Measurements from ENCODE around the gene ODF4.
"Not testable (repeated sequence)": the region's sequence is repeated elsewhere in the genome, so short reads cannot be mapped to it uniquely, and the experiment has no call there.

ODF4 gene

GRCh38 chr17:8365143-8365542 is 25.5 kb downstream of the ODF4 start:
- no peak overlapping the region for H3K4me3 ChIP-seq (ENCODE audit: low read length)
- peak; percentile 50 for DNase-seq (ENCODE audit: low read depth)
- no peak for TF ChIP-seq CTCF (IDR thresholded peaks at IDR 0.05; ENCODE audit: insufficient read depth, low read depth, low read length, missing control alignments)

GRCh38 chr17:8366231-8366630 is 26.6 kb downstream of the ODF4 start:
- peak; percentile 58 for DNase-seq (ENCODE audit: low read depth)
- no peak overlapping the region for H3K4me3 ChIP-seq (ENCODE audit: low read length)
- TF ChIP-seq CTCF (IDR thresholded peaks at IDR 0.05; ENCODE audit: insufficient read depth, low read depth, low read length, missing control alignments) = no peak

- no peak for TF ChIP-seq CTCF (IDR thresholded peaks at IDR 0.05; ENCODE audit: insufficient read depth, low read depth, low read length, missing control alignments)
- DNase-seq (ENCODE audit: low read depth) = no peak
- no peak overlapping the region for H3K4me3 ChIP-seq (ENCODE audit: low read length)
These were observed 28.6 kb downstream of the ODF4 start for GRCh38 chr17:8368193-8368592.

- H3K4me3 ChIP-seq (ENCODE audit: low read length) = no peak overlapping the region
- TF ChIP-seq CTCF (IDR thresholded peaks at IDR 0.05; ENCODE audit: insufficient read depth, low read depth, low read length, missing control alignments) = no peak
These were observed 30.3 kb downstream of the ODF4 start for GRCh38 chr17:8369944-8370343.

GRCh38 chr17:8371786-8372185 is 32.1 kb downstream of the ODF4 start:
- DNase-seq (ENCODE audit: low read depth) = no peak
- TF ChIP-seq CTCF (IDR thresholded peaks at IDR 0.05; ENCODE audit: insufficient read depth, low read depth, low read length, missing control alignments) = no peak

More at GRCh38 chr17:8369944-8370343, 30.3 kb downstream of the ODF4 start:
- no peak for DNase-seq (ENCODE audit: low read depth)

GRCh38 chr17:8372422-8372821 is 32.8 kb downstream of the ODF4 start:
- peak; percentile 63 for DNase-seq (ENCODE audit: low read depth)
- TF ChIP-seq CTCF (IDR thresholded peaks at IDR 0.05; ENCODE audit: insufficient read depth, low read depth, low read length, missing control alignments) = no peak
- H3K4me3 ChIP-seq (ENCODE audit: low read length) = no peak overlapping the region

More at GRCh38 chr17:8371786-8372185, 32.1 kb downstream of the ODF4 start:
- no peak overlapping the region for H3K4me3 ChIP-seq (ENCODE audit: low read length)

GRCh38 chr17:8373856-8374255 is 34.2 kb downstream of the ODF4 start:
- H3K4me3 ChIP-seq (ENCODE audit: low read length); DNase-seq (ENCODE audit: low read depth): not testable (repeated sequence)
